GM21423 (cell line): ENCODE data around the gene MMP24OS.
"Not testable (repeated sequence)": the region's sequence is repeated elsewhere in the genome, so short reads cannot be mapped to it uniquely, and the experiment has no call there.

ENCODE experiments used
- ATAC-seq: cut with Tn5 transposase; IDR thresholded peaks from one replicate; pipeline ENCODE4 v1.9.1; 2021; ENCODE audit warnings: mild to moderate bottlenecking, moderate library complexity; ENCODE audit not compliant: unreplicated experiment

MMP24OS gene

DNA sequence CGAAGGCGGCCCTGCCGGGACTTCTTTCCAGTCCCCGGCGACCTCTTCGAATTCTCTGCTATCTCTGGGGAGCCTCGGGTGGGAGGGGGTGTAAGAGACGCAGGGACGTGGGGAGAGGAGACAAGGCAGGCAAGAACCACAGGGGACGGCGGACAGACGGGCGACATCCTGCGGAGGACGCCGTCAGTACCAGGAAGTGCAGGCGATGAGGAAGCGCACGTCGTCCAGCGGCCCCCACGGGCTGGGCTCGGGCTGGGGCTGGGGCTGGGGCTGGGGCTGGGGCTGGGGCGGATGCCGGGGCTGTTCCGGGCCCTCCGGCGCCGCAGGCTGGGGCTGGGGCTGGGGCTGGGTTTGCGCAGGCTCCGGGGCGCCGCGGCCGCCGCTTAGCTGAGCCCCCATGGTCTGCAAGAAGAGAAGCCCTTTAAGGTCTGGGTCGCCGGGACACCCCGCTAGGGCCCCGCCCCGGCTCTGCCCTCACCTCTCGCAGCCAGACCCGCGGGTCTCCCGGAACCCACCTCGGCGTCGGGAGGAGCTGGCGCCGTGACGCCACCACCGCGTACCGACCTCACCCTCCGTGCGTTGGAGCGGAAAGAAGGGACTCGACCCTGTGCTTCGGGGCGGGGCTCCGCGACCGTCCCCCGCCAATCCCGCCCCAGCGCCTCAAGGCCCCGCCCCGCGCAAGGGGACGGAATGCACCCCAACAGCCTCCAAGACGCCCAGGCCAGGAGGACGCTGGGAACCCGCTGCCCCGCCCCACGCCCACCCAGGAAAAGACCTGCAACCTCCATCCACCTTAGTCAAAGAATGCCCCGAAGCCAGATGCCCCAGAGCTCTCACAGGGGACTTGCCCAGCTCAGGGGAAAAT lies at the start of gene MMP24OS:
MMP24OS (minus strand) TSS at position 592 of the 865 bp plus-strand sequence; CDS start at position 399, 193 bp downstream.
- ATAC-seq = peak; percentile 79

GRCh38 chr20:35327074-35327976 lies 49.4 kb upstream of the MMP24OS start:
- ATAC-seq = no peak

DNA sequence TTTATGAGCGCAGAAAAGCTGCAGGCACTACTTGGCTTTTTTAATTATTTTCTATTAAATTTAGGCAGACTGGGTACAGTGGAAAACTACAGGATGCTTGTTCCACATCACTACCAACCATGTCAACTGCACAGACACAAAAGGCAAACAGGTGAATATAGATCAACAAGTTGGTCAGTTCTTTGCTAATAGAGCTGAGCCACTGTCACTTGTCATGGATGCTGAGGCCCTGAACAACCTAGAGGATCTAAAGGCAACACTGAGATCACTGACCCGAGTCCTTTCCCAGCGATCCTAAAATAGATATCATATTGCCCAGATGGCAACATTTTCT lies 48.8 kb upstream of the MMP24OS start:
- no peak for ATAC-seq

DNA sequence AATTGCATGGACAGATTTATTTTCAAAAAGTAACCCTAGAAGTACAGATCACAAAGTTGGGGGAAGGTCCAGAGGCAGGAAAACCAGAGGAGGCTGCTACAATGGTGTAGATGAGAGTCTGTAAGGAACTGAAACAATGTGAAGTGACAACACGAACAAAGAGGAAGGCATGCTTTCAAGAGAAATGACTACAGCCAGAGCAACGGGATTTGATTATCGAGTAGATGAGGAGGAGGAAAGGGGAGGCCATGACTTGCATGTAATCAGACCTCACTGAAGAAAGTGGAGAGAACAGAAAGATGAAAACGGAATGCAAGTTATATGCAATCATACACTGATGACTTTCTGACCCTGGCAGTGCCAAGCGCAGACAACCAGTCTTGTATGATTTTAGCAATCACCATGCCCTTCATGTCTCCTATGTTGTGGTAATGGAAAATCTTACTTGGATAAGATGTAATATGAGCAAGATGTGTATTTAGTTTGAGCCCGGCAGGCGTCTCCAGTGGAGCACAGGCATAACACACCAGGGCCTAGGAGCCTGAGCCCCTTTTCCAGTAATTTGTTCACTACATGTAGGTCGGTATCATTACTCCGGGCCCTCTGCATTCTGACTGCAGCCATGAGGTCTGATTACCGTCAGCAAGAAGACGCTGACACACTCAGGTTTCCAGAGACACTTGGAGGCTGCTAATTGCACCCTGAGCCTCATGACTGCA lies 48.3 kb upstream of the MMP24OS start:
- ATAC-seq = no peak

DNA sequence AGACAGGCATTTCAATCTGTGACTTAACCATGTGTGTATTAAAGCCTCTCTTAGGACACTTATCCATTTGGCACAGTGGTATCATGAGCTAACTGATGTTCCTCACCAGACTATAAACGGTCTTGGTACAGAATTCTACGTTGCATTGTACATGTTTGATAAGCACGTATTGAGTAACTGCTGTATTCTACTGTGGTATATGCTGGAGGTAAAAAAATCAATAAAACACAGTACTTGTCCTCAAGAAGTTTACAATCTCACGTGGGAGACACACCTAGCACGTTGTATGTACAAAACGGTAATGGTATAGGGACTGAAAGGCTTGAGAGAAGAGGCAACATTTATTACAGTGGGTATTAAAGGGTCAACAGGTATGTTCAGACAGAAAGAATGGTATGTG lies 47.5 kb upstream of the MMP24OS start:
- no peak for ATAC-seq

DNA sequence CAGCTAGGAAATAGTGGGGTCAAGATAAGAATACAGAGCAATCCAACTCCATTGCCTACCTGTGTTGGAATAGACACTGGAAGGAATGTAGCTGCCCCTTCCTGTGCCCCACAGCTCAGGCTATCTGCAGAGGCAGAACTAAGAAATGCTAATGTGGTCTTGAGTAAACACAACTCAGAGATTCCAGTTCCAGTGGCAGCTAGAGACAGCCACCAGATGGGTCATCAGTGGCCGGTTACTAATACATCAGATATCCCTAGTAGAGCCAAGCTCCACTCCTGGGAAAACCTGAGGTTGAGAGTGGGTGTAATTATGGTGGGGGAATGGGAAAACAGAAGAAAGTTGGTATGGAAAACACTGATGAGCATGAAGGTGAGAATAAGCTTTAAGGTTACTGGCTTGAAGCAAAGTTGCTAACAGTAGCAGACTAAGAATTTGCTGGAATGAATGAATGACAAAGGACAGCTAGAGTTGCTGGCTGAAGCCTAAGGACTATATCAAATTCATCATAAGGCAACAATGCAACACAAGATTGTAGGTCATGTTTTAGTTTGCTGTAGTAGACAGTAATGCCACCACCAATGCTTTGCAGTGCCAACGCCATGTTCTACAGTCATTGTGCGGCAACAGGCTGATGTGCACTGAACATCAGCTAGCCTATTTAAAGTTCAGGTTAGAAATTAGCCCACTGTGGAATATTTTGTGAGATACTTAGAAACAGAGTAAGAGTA lies 42.6 kb upstream of the MMP24OS start:
- no peak for ATAC-seq

DNA sequence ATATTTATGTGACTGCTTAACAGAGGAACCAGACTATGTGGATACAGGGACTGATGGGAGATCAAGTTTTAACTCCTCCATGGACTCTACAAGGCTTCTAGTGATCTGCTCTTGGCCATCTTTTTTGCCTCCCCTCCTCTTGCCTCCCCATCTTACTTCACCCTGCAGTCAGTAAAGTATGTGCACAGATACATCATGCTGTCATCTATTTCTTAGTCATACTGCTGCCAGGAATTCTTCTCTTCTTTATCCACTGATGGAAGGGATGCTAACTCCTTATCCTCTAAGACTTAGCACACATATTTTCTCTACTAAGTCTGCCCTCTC lies 41.9 kb upstream of the MMP24OS start:
- no peak for ATAC-seq

DNA sequence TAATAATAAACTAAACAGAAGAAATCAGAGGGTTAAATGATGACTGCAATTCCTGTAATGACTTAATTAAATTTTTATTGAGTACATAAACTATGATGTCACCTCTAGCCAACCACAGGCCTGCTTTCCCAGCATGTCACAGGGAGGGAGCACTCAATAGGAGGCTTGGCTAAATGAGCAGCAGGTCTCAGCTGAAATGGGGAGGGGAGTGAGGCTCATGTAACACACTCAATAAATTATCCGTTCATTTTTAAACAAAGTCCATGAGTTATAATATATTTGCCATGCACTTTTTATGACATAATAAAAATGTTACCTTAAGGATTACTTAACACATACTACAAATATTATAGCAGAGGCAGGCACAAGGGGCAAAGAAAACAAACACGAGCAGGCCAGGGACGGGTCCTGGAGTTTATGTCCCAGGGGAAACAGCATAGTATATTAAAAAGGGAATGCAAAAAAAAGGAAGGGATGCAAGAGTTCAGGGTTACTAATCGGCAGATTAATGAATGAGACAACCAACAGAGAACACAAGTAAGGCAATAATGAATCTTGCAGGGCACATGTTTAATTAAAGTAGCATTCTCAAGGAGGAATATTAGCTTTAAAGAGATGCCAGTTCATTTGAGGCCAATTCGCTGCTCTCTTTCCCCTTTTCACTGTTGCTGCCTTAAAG lies 41.4 kb upstream of the MMP24OS start:
- ATAC-seq = no peak

- ATAC-seq = no peak
Observed at GRCh38 chr20:35318502-35319157, 40.7 kb upstream of the MMP24OS start.

DNA sequence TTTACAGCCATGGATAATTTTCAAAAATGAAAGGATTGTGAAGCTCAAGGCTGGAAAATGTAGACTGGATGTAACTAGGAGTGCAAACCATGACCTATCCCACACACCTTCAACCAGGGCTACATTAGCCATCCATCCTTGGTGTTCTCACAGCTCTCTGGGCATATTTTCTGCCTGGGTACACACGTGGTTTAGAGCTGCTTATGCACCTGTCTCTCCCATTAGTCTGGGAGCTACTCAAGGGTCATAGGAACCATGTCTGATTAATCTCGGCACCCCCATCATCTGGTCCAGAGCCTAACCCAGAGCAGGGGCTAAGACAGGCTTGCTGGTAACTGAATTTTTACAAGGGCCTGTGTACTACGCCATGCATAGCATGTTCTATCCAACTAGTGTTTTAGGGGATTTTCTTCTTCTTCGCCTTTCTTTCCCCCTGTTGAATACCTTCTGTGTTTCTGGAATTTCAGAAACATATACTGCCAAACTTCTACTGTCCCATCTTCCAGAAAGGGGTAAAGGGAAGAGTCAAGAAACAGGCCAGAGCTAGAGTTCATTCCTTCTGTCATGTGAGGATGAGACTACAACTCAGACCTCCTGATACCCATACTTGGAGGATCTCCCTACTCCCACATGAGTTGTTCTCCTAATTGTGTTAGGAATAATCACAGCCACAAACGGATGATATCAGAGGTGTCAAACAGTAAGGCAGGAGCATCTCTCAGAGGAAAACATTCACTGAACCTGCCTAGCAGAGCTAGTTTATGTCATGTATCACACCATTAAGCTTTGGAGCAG lies 39.7 kb upstream of the MMP24OS start:
- no peak for ATAC-seq

DNA sequence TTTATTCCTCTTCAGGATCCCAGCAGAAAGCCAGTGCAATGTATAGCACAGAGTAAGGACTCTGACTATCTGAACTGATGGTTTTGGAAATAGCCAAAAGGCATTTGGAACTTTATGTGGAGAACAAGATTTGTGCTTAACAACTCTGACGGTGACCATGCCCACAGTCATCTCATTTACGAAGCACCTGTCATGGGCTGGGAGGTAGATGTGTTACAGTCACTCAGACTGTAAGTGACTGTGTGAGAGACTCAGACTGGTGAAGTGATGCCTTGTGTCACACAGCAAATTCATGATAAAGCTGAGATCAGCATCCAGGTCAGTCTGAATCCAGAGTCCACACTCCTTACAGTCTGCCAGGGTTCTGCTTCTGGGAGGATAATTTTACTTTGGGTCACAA lies 38.2 kb upstream of the MMP24OS start:
- ATAC-seq = no peak

- not testable (repeated sequence) for ATAC-seq
Observed at GRCh38 chr20:35315632-35316020, 37.7 kb upstream of the MMP24OS start.

GRCh38 chr20:35314816-35315631 lies 37.1 kb upstream of the MMP24OS start:
- ATAC-seq = no peak

DNA sequence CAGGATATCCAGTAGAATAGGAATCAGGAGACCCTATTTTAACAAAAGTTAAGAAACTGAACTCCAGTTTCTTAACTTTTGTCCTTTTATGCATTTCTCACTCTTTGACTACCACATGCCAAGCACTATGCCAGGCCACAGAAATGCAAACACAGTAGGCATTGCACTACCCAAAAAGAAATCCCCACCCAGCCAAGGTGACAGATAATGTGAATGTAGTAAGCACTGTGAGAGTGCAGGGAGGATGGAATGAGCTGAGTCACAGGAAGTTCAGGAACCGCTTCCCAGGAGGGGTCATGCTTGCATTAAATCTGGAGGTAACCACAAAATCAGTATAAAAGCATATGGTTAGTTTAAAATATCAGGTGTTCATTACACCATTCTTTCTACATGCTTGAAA lies 34.4 kb upstream of the MMP24OS start:
- ATAC-seq = no peak

DNA sequence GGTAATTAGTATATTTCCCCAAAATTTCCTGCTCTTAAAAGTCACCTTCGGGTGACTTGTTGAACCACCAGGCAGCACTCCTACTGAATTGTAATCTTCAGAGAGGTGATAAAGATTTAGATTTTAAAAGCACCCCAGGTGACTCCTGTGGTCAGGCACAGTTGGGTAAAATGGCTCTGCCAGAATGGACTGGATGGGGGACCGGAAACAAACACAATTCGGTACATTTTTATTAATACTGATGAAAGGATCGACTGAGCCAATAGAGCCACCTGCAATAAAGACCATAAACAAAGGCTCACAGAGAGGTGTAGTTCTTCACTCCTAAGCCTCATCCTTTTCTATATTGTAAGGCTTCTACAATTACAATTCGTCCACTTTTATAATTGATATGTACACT lies 33.9 kb upstream of the MMP24OS start:
- no peak for ATAC-seq

- ATAC-seq = no peak
Observed at GRCh38 chr20:35311409-35311808, 33.5 kb upstream of the MMP24OS start.

DNA sequence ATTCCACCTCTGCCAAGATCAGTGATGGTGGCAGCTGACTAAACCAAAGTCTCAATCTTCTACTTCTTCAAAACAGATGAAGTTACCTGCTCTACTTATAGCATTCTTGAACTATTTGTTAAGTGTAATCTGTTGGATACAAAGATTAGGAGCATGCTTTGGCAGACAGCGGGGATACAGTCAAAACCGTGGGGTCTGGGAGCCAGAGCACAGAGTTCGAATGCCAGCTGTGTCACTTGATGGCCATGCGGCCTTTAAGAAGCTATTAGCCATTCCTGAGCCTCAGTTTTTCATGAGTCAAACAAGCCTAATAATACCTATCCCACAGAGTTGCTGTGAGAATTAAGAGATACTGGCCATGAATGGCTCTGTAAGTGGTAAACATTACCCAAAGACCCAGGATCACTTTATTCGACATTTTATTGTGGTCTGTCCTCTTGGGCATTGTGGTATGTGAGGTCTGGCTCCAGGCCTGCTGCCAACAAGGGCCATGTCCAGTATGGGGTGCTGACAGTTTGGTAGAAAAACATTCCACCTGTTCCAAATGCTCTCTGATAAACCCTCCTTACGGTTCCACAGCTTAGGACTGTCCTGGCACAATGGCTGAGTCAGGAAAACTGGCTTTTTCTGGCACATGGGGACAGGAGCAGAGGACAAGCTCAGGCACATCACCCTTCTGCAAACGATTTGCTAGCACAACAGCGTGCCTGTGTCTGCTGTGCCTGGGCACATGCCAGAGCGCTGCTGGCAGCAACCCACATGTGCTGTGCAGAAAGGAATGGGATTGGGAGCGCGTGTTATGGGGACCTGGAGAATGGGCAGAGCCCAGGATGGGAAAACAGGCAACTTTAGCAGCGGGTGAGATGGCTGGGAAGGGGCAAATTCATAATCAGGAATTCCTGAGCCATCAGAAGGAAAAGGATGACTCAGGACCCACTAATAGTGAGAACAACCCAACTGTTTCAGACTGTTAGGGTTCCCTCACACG lies 30.0 kb upstream of the MMP24OS start:
- no peak for ATAC-seq
